ENCODE data around the gene TMEM229A.

DNA sequence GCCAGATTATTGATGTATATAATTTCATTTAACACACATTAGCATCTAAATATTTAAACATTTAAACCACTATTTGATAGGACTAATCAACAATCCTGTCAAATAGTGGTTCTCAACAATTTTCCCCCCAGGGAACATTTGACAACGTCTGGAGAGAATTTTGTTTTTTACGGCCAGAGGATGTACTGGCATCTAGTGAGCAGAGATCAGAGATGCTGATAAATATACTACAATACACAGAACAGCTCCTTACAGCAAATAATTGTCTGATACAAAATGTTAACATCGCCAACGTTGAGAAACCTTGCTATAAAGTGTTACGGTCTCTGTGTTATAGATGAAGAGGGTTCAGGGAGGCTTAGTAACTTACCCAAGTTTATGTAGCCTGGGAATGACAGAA, 25.0 kb upstream of the TMEM229A start:
- no peak for TF ChIP-seq ZZZ3 (IDR thresholded peaks at IDR 0.05; ENCODE audit: control insufficient read depth, insufficient read length, low read depth)
- no peak for TF ChIP-seq MTA3 (IDR thresholded peaks at IDR 0.05; ENCODE audit: borderline replicate concordance, low read length)
- TF ChIP-seq, protein P1, sequence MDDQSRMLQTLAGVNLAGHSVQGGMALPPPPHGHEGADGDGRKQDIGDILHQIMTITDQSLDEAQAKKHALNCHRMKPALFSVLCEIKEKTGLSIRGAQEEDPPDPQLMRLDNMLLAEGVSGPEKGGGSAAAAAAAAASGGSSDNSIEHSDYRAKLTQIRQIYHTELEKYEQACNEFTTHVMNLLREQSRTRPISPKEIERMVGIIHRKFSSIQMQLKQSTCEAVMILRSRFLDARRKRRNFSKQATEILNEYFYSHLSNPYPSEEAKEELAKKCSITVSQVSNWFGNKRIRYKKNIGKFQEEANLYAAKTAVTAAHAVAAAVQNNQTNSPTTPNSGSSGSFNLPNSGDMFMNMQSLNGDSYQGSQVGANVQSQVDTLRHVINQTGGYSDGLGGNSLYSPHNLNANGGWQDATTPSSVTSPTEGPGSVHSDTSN (IDR thresholded peaks at IDR 0.05; ENCODE audit: insufficient replicate concordance, low read depth, low read length): no peak
- TF ChIP-seq POLR2AphosphoS5 (IDR thresholded peaks at IDR 0.05; ENCODE audit: low read length): no peak
- no peak for TF ChIP-seq USF2 (IDR thresholded peaks at IDR 0.05; ENCODE audit: borderline replicate concordance, low read depth, low read length)
- TF ChIP-seq, protein P2, sequence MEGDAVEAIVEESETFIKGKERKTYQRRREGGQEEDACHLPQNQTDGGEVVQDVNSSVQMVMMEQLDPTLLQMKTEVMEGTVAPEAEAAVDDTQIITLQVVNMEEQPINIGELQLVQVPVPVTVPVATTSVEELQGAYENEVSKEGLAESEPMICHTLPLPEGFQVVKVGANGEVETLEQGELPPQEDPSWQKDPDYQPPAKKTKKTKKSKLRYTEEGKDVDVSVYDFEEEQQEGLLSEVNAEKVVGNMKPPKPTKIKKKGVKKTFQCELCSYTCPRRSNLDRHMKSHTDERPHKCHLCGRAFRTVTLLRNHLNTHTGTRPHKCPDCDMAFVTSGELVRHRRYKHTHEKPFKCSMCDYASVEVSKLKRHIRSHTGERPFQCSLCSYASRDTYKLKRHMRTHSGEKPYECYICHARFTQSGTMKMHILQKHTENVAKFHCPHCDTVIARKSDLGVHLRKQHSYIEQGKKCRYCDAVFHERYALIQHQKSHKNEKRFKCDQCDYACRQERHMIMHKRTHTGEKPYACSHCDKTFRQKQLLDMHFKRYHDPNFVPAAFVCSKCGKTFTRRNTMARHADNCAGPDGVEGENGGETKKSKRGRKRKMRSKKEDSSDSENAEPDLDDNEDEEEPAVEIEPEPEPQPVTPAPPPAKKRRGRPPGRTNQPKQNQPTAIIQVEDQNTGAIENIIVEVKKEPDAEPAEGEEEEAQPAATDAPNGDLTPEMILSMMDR (IDR thresholded peaks at IDR 0.05 in 2 of 3, conservative IDR thresholded peaks at IDR 0.05 in 1 of 3; ENCODE audit: control insufficient read depth in 2 of 3, extremely low read depth in 1 of 3, insufficient read depth in 1 of 3, low read depth in 3 of 3, low read length in 3 of 3): no peak
- no peak for TF ChIP-seq SPI1 (IDR thresholded peaks at IDR 0.05; ENCODE audit: borderline replicate concordance, insufficient read depth, low read depth, low read length)
- no peak for TF ChIP-seq FOXM1 (IDR thresholded peaks at IDR 0.05; ENCODE audit: low read depth, low read length)
- no peak for TF ChIP-seq EZH2 (IDR thresholded peaks at IDR 0.05; ENCODE audit: borderline replicate concordance, control insufficient read depth, low read depth, low read length)
